ENCODE measurements around the gene CERS5. TPM values are rescaled to one million over a fixed set of nuclear protein-coding genes. Genes with fewer than 3 reads are reported as not detected.

The CERS5 gene
- total RNA-seq (2021; fragmentation: NEBNext Ultra II Directional; extraction: Animal tissue kit (Norgen Biotek cat#: 25700)) = 10 to 100 TPM; 48.0 to 69.3 (median 60.3) TPM
- long read RNA-seq, transcript CERS5-201 (10 exons, 2,051 nt) = major isoform, 63 of 90 reads
- long read RNA-seq, partial matches to known transcripts = 4 of 90 reads
- long read RNA-seq, other reads (novel, unspliced or antisense) = 20 of 90 reads

GRCh38 chr12:50167049-50167828 is at the start of gene CERS5:
Gene CERS5, minus strand, starts transcription at chr12:50167369. Its CDS starts 72 bp downstream, at chr12:50167297.
- peak; percentile 98 for DNase-seq
- peak within 1 kb of the TSS; percentile 91 for H3K4me3 Mint-ChIP-seq
- TF ChIP-seq CTCF (IDR thresholded peaks at IDR 0.05) = peak; percentile 73
- H3K36me3 Mint-ChIP-seq (ENCODE audit: low read depth) = peaks cover 38% of the 10 kb centered on the region
- H3K4me1 Mint-ChIP-seq (ENCODE audit: low read depth) = peaks cover 35% of the 10 kb centered on the region
- peaks cover 8% of the 10 kb centered on the region for H3K27me3 Mint-ChIP-seq (ENCODE audit: insufficient read depth)
- H3K27ac Mint-ChIP-seq = peak within 1 kb of the TSS; percentile 99
- peaks cover 15% of the 10 kb centered on the region for H3K9me3 Mint-ChIP-seq

GRCh38 chr12:50215033-50215432 is 47.9 kb upstream of the CERS5 start:
- H3K36me3 Mint-ChIP-seq (ENCODE audit: low read depth) = peaks cover 38% of the 10 kb centered on the region
- TF ChIP-seq CTCF (IDR thresholded peaks at IDR 0.05) = no peak
- H3K27ac Mint-ChIP-seq = peak overlapping the region; percentile 36
- H3K27me3 Mint-ChIP-seq (ENCODE audit: insufficient read depth) = peaks cover 1% of the 10 kb centered on the region; the same call in 1 of the 2 replicates
- DNase-seq = peak; percentile 33
- peaks cover 75% of the 10 kb centered on the region for H3K4me1 Mint-ChIP-seq (ENCODE audit: low read depth)
- H3K4me3 Mint-ChIP-seq = peak overlapping the region; percentile 65
- peaks cover 11% of the 10 kb centered on the region; the same call in 1 of the 2 replicates for H3K9me3 Mint-ChIP-seq

- Mint-ChIP-seq H3K4me1 (ENCODE audit: low read depth) (peaks cover 68% of the 10 kb centered on the region), H3K27me3 (ENCODE audit: insufficient read depth) (peaks cover 1% of the 10 kb centered on the region; the same call in 1 of the 2 replicates), H3K27ac (peak overlapping the region; percentile 75), H3K4me3 (peak overlapping the region; percentile 68), H3K9me3 (peaks cover 10% of the 10 kb centered on the region; the same call in 1 of the 2 replicates), H3K36me3 (ENCODE audit: low read depth) (peaks cover 38% of the 10 kb centered on the region)
- no peak for TF ChIP-seq CTCF (IDR thresholded peaks at IDR 0.05)
- DNase-seq = no peak
Observed at GRCh38 chr12:50214018-50214417, 46.8 kb upstream of the CERS5 start.

- peaks cover 4% of the 10 kb centered on the region; the same call in 1 of the 2 replicates for H3K9me3 Mint-ChIP-seq
- H3K4me3 Mint-ChIP-seq = peak overlapping the region; percentile 68
- H3K36me3 Mint-ChIP-seq (ENCODE audit: low read depth) = peaks cover 42% of the 10 kb centered on the region
- peaks cover 1% of the 10 kb centered on the region; the same call in 1 of the 2 replicates for H3K27me3 Mint-ChIP-seq (ENCODE audit: insufficient read depth)
- H3K4me1 Mint-ChIP-seq (ENCODE audit: low read depth) = peaks cover 62% of the 10 kb centered on the region
- TF ChIP-seq CTCF (IDR thresholded peaks at IDR 0.05) = no peak
- no peak for DNase-seq
- peak overlapping the region; percentile 75 for H3K27ac Mint-ChIP-seq
Observed at GRCh38 chr12:50213439-50213838, 46.3 kb upstream of the CERS5 start.

GRCh38 chr12:50212071-50212467 is 44.9 kb upstream of the CERS5 start:
- TF ChIP-seq CTCF (IDR thresholded peaks at IDR 0.05) = no peak
- Mint-ChIP-seq H3K27ac (peak overlapping the region; percentile 84), H3K4me1 (ENCODE audit: low read depth) (peaks cover 55% of the 10 kb centered on the region), H3K4me3 (peak overlapping the region; percentile 69), H3K36me3 (ENCODE audit: low read depth) (peaks cover 35% of the 10 kb centered on the region), H3K9me3 (no peaks in the 10 kb centered on the region), H3K27me3 (ENCODE audit: insufficient read depth) (peaks cover 1% of the 10 kb centered on the region; the same call in 1 of the 2 replicates)
- no peak for DNase-seq
